GM12878 (cell line): ENCODE measurements around the gene ZDHHC7. TPM values are rescaled to one million over a fixed set of nuclear protein-coding genes. Genes with fewer than 3 reads are reported as not detected.

Experiments used
- ATF3 ChIP-seq: IDR thresholded peaks from 2 replicates; pipeline ENCODE4 v1.6.1; 2011; ENCODE audit warnings: low read depth, mild to moderate bottlenecking, low read length, moderate library complexity, borderline replicate concordance; ENCODE audit errors: extremely low read depth
- BCL11A ChIP-seq: IDR thresholded peaks from 2 replicates; pipeline ENCODE4 v1.6.1; 2011; ENCODE audit warnings: low read depth, low read length
- CBX5 ChIP-seq: sonication (generic); IDR thresholded peaks from 2 replicates; pipeline ENCODE4 v1.6.1; 2016; ENCODE audit warnings: low read depth, moderate library complexity, mild to moderate bottlenecking, inconsistent platforms
- CREM ChIP-seq: IDR thresholded peaks from 2 replicates; pipeline ENCODE4 v1.6.1; 2014; ENCODE audit warnings: antibody characterized with exemption, low read depth
- E2F4 ChIP-seq: IDR thresholded peaks from 2 replicates; pipeline ENCODE4 v1.6.1; 2012; ENCODE audit warnings: low read depth, low read length, improper control_type of control experiment
- MLLT1 ChIP-seq: fragments of 450-650 bp; IDR thresholded peaks from 2 replicates; pipeline ENCODE4 v1.6.1; 2016; ENCODE audit warnings: mild to moderate bottlenecking
- NBN ChIP-seq: fragments of 450-650 bp; IDR thresholded peaks from 2 replicates; pipeline ENCODE4 v1.6.1; 2016
- PML ChIP-seq: IDR thresholded peaks from 2 replicates; pipeline ENCODE4 v1.6.1; 2012; ENCODE audit warnings: low read length, inconsistent platforms
- POLR2A ChIP-seq: IDR thresholded peaks from 2 replicates; pipeline ENCODE4 v1.6.1; 2011; ENCODE audit warnings: low read depth, mild to moderate bottlenecking, low read length
- SKIL ChIP-seq: fragments of 450-650 bp; IDR thresholded peaks from 2 replicates; pipeline ENCODE4 v1.6.1; 2017; ENCODE audit warnings: mild to moderate bottlenecking, low read depth, inconsistent platforms; ENCODE audit not compliant: poor library complexity, severe bottlenecking
- SMARCA5 ChIP-seq: fragments of 450-650 bp; IDR thresholded peaks from 2 replicates; pipeline ENCODE4 v1.6.1; 2017; ENCODE audit warnings: mild to moderate bottlenecking
- ZNF384 ChIP-seq: IDR thresholded peaks from 2 replicates; pipeline ENCODE4 v1.6.1; 2012; ENCODE audit warnings: low read depth, mild to moderate bottlenecking, low read length, improper control_type of control experiment, borderline replicate concordance
- polyA plus RNA-seq, 11 experiments: library from polyadenylated mRNA; depleted of rRNA in 4 of 11; unstranded in 6 of 11; stranded (reverse) in 5 of 11; fragments of >200 nt; fragmentation: Nextera tagmentation in 4 of 11; fragmentation: Illumina TruSeq in 1 of 11; extraction: Ambion mirVana in 4 of 11; extraction: Trizol in 1 of 11; gene quantifications; 1 replicate in 1 of 11; 2 replicates in 10 of 11; pipeline versions ENCODE4 v1.2.1 to v1.2.3, GENCODE V29; 2011 to 2016; ENCODE audit warnings: inconsistent platforms in 2 of 11, missing spikeins in 2 of 11, low read depth in 1 of 11
- total RNA-seq, 4 experiments: library from RNA; depleted of rRNA in 3 of 4; stranded (reverse); fragments of >200 nt in 3 of 4; fragmentation: Illumina TruSeq in 1 of 4; extraction: Trizol in 1 of 4; gene quantifications; 2 replicates each; pipeline versions ENCODE4 v1.2.1 to v1.2.3, GENCODE V29; 2013 to 2021

The ZDHHC7 gene
- total and polyA plus RNA-seq, 10 of the 15 experiments (the other 5 are each of a cell fraction or from before 2014, with no cell fraction given), result 0.87 to 26.0 (median 20.0) TPM

- TF ChIP-seq MLLT1 (no peak), ATF3 (no peak), BCL11A (no peak), ZNF384 (no peak), CREM (no peak), SKIL (no peak), NBN (no peak), POLR2A (no peak), E2F4 (no peak), CBX5 (no peak), PML (no peak), SMARCA5 (no peak)
These were observed 7.4 kb downstream of the ZDHHC7 start (continued) for GRCh38 chr16:85003725-85004586.
